K562 (cell line): ENCODE results near the gene DDX54. TPM values are rescaled to one million over a fixed set of nuclear protein-coding genes. Genes with fewer than 3 reads are reported as not detected.

Experiments
- ATAC-seq: fragments of 200-7000 bp; cut with Tn5 transposase; 3 replicates; pipeline ENCODE4 v1.9.1; 2020; ENCODE audit warnings: moderate library complexity
- BruUV-seq: library from RNA; stranded (reverse); fragments of 400-500 nt; replicated peaks from 2 replicates; lab custom pipeline; 2021; lab: Mats Ljungman, UMichigan
- CTCF ChIA-PET: fragments of 300-600 bp; formaldehyde crosslinking; extraction: SDS; loops from one replicate; lab custom pipeline; 2021; ENCODE audit warnings: low intra/inter-chr PET ratio; lab: Yijun Ruan, JAX
- POLR2A ChIA-PET: fragments of 300-600, 350-650 bp; sonication (Branson Sonifier 250); formaldehyde crosslinking; extraction: SDS; loops from one replicate; lab custom pipeline; 2021; ENCODE audit warnings: antibody characterized with exemption, inconsistent platforms; lab: Yijun Ruan, JAX
- DNase-seq, 4 experiments: peaks; one replicate each; pipeline versions ENCODE4 v3.0.0 to v3.0.0-alpha.2; 2011 to 2018; ENCODE audit warnings: low spot score in 3 of 4, mixed read lengths in 3 of 4; ENCODE audit errors: extremely low read depth in 1 of 4
- FAIRE-seq: peaks from 2 replicates; lab custom pipeline; 2011; peaks lifted over from hg19 to GRCh38; lab: Jason Lieb, UNC
- H2AFZ ChIP-seq: 2 replicates; pipeline ENCODE4 v1.6.0; 2011; ENCODE audit warnings: low read depth, low read length, control low read depth, inconsistent platforms
- H3K27ac ChIP-seq: fragments of 200-600 bp; 3 replicates; pipeline ENCODE4 v1.8.0; 2011; ENCODE audit warnings: low read depth, mild to moderate bottlenecking, control low read depth, inconsistent platforms, low read length, moderate library complexity, mixed read lengths; ENCODE audit errors: extremely low read depth
- H3K27me3 ChIP-seq, 2 experiments: fragments of 300-600 bp in 1 of 2; 2 replicates in 1 of 2; 3 replicates in 1 of 2; pipeline versions ENCODE4 v1.6.0 to v1.8.0; 2011; ENCODE audit warnings: inconsistent platforms in 2 of 2, low read length in 2 of 2, mild to moderate bottlenecking in 1 of 2, mixed read lengths in 1 of 2, moderate library complexity in 1 of 2; ENCODE audit not compliant: control insufficient read depth in 2 of 2, insufficient read depth in 2 of 2
- H3K36me3 ChIP-seq: fragments of 300-600 bp; 3 replicates; pipeline ENCODE4 v1.8.0; 2011; ENCODE audit warnings: mild to moderate bottlenecking, low read length, inconsistent platforms; ENCODE audit not compliant: control insufficient read depth, insufficient read depth
- H3K4me1 ChIP-seq, 2 experiments: fragments of 200-600 bp in 1 of 2; replicated peaks in 1 of 2; 2 replicates in 1 of 2; 3 replicates in 1 of 2; pipeline versions ENCODE4 v1.5.1 to v1.8.0; 2011; ENCODE audit warnings: inconsistent platforms in 2 of 2, low read length in 2 of 2, mild to moderate bottlenecking in 1 of 2, mixed read lengths in 1 of 2, moderate library complexity in 1 of 2; ENCODE audit not compliant: control insufficient read depth in 2 of 2, insufficient read depth in 2 of 2
- H3K4me2 ChIP-seq: 2 replicates; pipeline ENCODE4 v1.6.1; 2011; ENCODE audit warnings: low read length, control low read depth, inconsistent platforms, mixed read lengths; ENCODE audit not compliant: insufficient read depth
- H3K4me3 ChIP-seq: fragments of 200-600 bp; sonication (generic), shearing (Covaris generic); 2 replicates; pipeline ENCODE4 v1.5.1; 2016; ENCODE audit warnings: control low read depth, inconsistent platforms
- H3K79me2 ChIP-seq: fragments of 200-600 bp; 3 replicates; pipeline ENCODE4 v1.8.0; 2011; ENCODE audit warnings: low read length, inconsistent platforms; ENCODE audit not compliant: control insufficient read depth, insufficient read depth
- H3K9ac ChIP-seq, 2 experiments: 2 replicates each; pipeline versions ENCODE4 v1.6.0 to v1.6.1; 2011; ENCODE audit warnings: low read depth in 2 of 2, low read length in 2 of 2, control low read depth in 1 of 2, inconsistent platforms in 1 of 2, mild to moderate bottlenecking in 1 of 2, mixed read lengths in 1 of 2; ENCODE audit not compliant: insufficient read depth in 1 of 2
- H3K9me1 ChIP-seq: one replicate; pipeline ENCODE4 v1.6.0; 2011; ENCODE audit warnings: inconsistent platforms, mild to moderate bottlenecking, low read length, moderate library complexity; ENCODE audit not compliant: control insufficient read depth, insufficient read depth
- H3K9me3 ChIP-seq: replicated peaks from 2 replicates; pipeline ENCODE4 v1.5.1; 2011; ENCODE audit warnings: low read depth, low read length, inconsistent platforms; ENCODE audit not compliant: control insufficient read depth, insufficient read depth
- H4K20me1 ChIP-seq: replicated peaks from 2 replicates; pipeline ENCODE4 v1.6.1; 2011; ENCODE audit warnings: low read length, inconsistent platforms, mixed read lengths; ENCODE audit not compliant: control insufficient read depth, insufficient read depth
- RBM25 ChIP-seq: fragments of 200-400 bp; formaldehyde crosslinking; IDR thresholded peaks from 2 replicates; pipeline ENCODE4 v1.6.1; 2018; ENCODE audit warnings: low read length, low read depth, moderate library complexity; ENCODE audit not compliant: severe bottlenecking
- ZKSCAN1 ChIP-seq: fragments of 150-350 bp; IDR thresholded peaks from 2 replicates; pipeline ENCODE4 v1.6.1; 2016; ENCODE audit warnings: low read depth, low read length
- ZNF165 ChIP-seq: fragments of 250-450 bp; sonication (Bioruptor Pico); IDR thresholded peaks from 2 replicates; pipeline ENCODE4 v1.4.0; 2020; ENCODE audit warnings: borderline replicate concordance
- ZNF79 ChIP-seq: fragments of 250-450 bp; sonication (Bioruptor Pico); IDR thresholded peaks from 2 replicates; pipeline ENCODE4 v1.4.0; 2020; ENCODE audit warnings: low read depth, mild to moderate bottlenecking, moderate library complexity
- WGBS: fragments of 100-300 bp; shearing (Covaris generic); methylation state at CpG from one replicate; pipeline ENCODE4 v1.1.6; 2016; ENCODE audit warnings: low coverage, mixed read lengths; ENCODE audit not compliant: insufficient coverage; ENCODE audit errors: missing lambda C conversion rate; 5-methylcytosine and 5-hydroxymethylcytosine counted together
- in situ Hi-C: fragments of 300-500 bp; cut with MboI; formaldehyde crosslinking; loops from 4 replicates; pipeline ENCODE4 v1.15.0; 2018; ENCODE audit warnings: inconsistent platforms, mixed read lengths
- intact Hi-C: fragments of 100-400 bp; cut with micrococcal nuclease; formaldehyde crosslinking; loops from 2 replicates; pipeline ENCODE4 v1.14.2; 2022
- polyA plus RNA-seq, 8 experiments: library from polyadenylated mRNA; depleted of rRNA in 4 of 8; stranded (reverse) in 5 of 8; unstranded in 3 of 8; fragments of >200 nt; fragmentation: Nextera tagmentation in 2 of 8; fragmentation: Illumina TruSeq in 1 of 8; extraction: Ambion mirVana in 2 of 8; extraction: Trizol in 1 of 8; gene quantifications; 2 replicates each; pipeline versions ENCODE4 v1.2.1 to v1.2.3, GENCODE V29; 2011 to 2014; ENCODE audit warnings: inconsistent platforms in 1 of 8, missing spikeins in 1 of 8
- total RNA-seq, 7 experiments: library from RNA; depleted of rRNA in 6 of 7; stranded (reverse); fragments of >200 nt in 6 of 7; fragmentation: Illumina TruSeq in 2 of 7; extraction: Trizol in 2 of 7; gene quantifications; 2 replicates each; pipeline versions ENCODE4 v1.2.1 to v1.2.3, GENCODE V29; 2011 to 2021; ENCODE audit warnings: low replicate concordance in 1 of 7

DDX54 gene
- total and polyA plus RNA-seq, 9 of the 15 experiments (the other 6 are each of a cell fraction or from before 2014, with no cell fraction given) = 1.4 to 135 (median 51.4) TPM

- no peak overlapping the region for H3K4me2 ChIP-seq
- no peak overlapping the region for H2AFZ ChIP-seq
- no peaks in the 10 kb centered on the region for H3K36me3 ChIP-seq
- no peak overlapping the region for H3K4me3 ChIP-seq
- FAIRE-seq = no peak
- H3K9ac ChIP-seq = no peak overlapping the region
- H3K27ac ChIP-seq = no peak overlapping the region
- H3K4me1 ChIP-seq = peaks cover 8 to 23% of the 10 kb centered on the region in 2 experiments
- TF ChIP-seq ZNF165 (CRISPR knock-in tag) = no peak
- TF ChIP-seq, all 486 proteins: peak for 0
- in situ Hi-C loops = no loop called here
- intact Hi-C loops = no loop called here
- ChIA-PET CTCF (no interaction called here), POLR2A (interaction anchor here (1.4 kb wide), 1 partner anchor 19 kb away, joined by 3 read pairs; no protein-coding TSS in a partner anchor)
- no peaks in the 10 kb centered on the region for H3K79me2 ChIP-seq
- DNase-seq = no peak
- peaks cover 10% of the 10 kb centered on the region for H4K20me1 ChIP-seq
- WGBS = 7% methylated on average over 3 of the region's 3 CpGs
- H3K9me1 ChIP-seq = no peaks in the 10 kb centered on the region
- no TSS peak for BruUV-seq
- no peaks in the 10 kb centered on the region for H3K27me3 ChIP-seq
- ATAC-seq = no peak
- no peaks in the 10 kb centered on the region for H3K9me3 ChIP-seq
Observed at GRCh38 chr12:113138826-113139225, 46.5 kb downstream of the DDX54 start.

GRCh38 chr12:113137861-113138783 lies 47.2 kb downstream of the DDX54 start:
- no peak overlapping the region for H2AFZ ChIP-seq
- H3K27ac ChIP-seq = no peak overlapping the region
- H3K9ac ChIP-seq = no peak overlapping the region
- ATAC-seq = no peak
- no peaks in the 10 kb centered on the region for H3K27me3 ChIP-seq
- TF ChIP-seq ZNF79 (no peak), ZKSCAN1 (peak; percentile 68), RBM25 (peak; percentile 51)
- TF ChIP-seq, all 486 proteins: peak for 2
- peaks cover 10% of the 10 kb centered on the region for H4K20me1 ChIP-seq
- H3K4me1 ChIP-seq = peaks cover 8 to 24% of the 10 kb centered on the region in 2 experiments
- BruUV-seq = no TSS peak
- no peak overlapping the region for H3K4me2 ChIP-seq
- ChIA-PET CTCF (no interaction called here), POLR2A (interaction anchor here (0.7 to 1.4 kb wide), 3 partner anchors 19 to 512 kb away, joined by 3 read pairs; partner anchors contain the start of gene DDX54)
- H3K4me3 ChIP-seq = no peak overlapping the region
- no peaks in the 10 kb centered on the region for H3K79me2 ChIP-seq
- intact Hi-C loops (no loop called here), in situ Hi-C loops (no loop called here)
- WGBS = 17% methylated on average over 12 of the region's 12 CpGs
- DNase-seq (no peak), FAIRE-seq (no peak)
- no peaks in the 10 kb centered on the region for H3K36me3 ChIP-seq
- no peaks in the 10 kb centered on the region for H3K9me3 ChIP-seq
- no peaks in the 10 kb centered on the region for H3K9me1 ChIP-seq
